ENCODE results near the gene PDSS1.

PDSS1 gene

GRCh38 chr10:26721561-26721960, 24.1 kb downstream of the PDSS1 start:
- Histone ChIP-seq H4K20me1 (ENCODE audit: insufficient read depth, low read length, poor library complexity, severe bottlenecking) (peaks cover 3% of the 10 kb centered on the region), H3K9me3 (ENCODE audit: insufficient read depth, low read depth, low read length) (no peaks in the 10 kb centered on the region), H3K4me1 (ENCODE audit: insufficient read depth, low read length, poor library complexity, severe bottlenecking) (no peaks in the 10 kb centered on the region), H3K9me2 (replicated peaks; ENCODE audit: low read depth, low read length) (no peaks in the 10 kb centered on the region), H3K79me2 (ENCODE audit: insufficient read depth, low read length) (no peaks in the 10 kb centered on the region), H3K9ac (ENCODE audit: low read depth, low read length, poor library complexity, severe bottlenecking) (no peak overlapping the region), H3F3A (ENCODE audit: low read depth) (no peaks in the 10 kb centered on the region), H3K36me3 (ENCODE audit: insufficient read depth, low read length) (peaks cover 42% of the 10 kb centered on the region; the same call in 1 of the 2 replicates), H3K4me2 (ENCODE audit: low read depth, low read length, poor library complexity, severe bottlenecking) (no peak overlapping the region), H2AFZ (ENCODE audit: low read length) (no peak overlapping the region), H3K4me3 (ENCODE audit: low read length, poor library complexity, severe bottlenecking) (no peak overlapping the region), H3K27me3 (ENCODE audit: insufficient read depth, low read length, poor library complexity, severe bottlenecking) (no peaks in the 10 kb centered on the region)
- TF ChIP-seq CTCF (conservative IDR thresholded peaks at IDR 0.05; ENCODE audit: low read length) (no peak), EZH2phosphoT487 (IDR thresholded peaks at IDR 0.05; ENCODE audit: borderline replicate concordance) (no peak)

GRCh38 chr10:26723016-26723415, 25.5 kb downstream of the PDSS1 start:
- Histone ChIP-seq H3K4me1 (ENCODE audit: insufficient read depth, low read length, poor library complexity, severe bottlenecking) (no peaks in the 10 kb centered on the region), H3K4me3 (ENCODE audit: low read length, poor library complexity, severe bottlenecking) (no peak overlapping the region), H3K79me2 (ENCODE audit: insufficient read depth, low read length) (no peaks in the 10 kb centered on the region), H3K4me2 (ENCODE audit: low read depth, low read length, poor library complexity, severe bottlenecking) (no peak overlapping the region), H3F3A (ENCODE audit: low read depth) (no peaks in the 10 kb centered on the region), H3K9me2 (replicated peaks; ENCODE audit: low read depth, low read length) (no peaks in the 10 kb centered on the region), H2AFZ (ENCODE audit: low read length) (no peak overlapping the region), H3K9me3 (ENCODE audit: insufficient read depth, low read depth, low read length) (no peaks in the 10 kb centered on the region), H4K20me1 (ENCODE audit: insufficient read depth, low read length, poor library complexity, severe bottlenecking) (peaks cover 3% of the 10 kb centered on the region), H3K27me3 (ENCODE audit: insufficient read depth, low read length, poor library complexity, severe bottlenecking) (no peaks in the 10 kb centered on the region), H3K9ac (ENCODE audit: low read depth, low read length, poor library complexity, severe bottlenecking) (no peak overlapping the region), H3K36me3 (ENCODE audit: insufficient read depth, low read length) (peaks cover 38% of the 10 kb centered on the region; the same call in 1 of the 2 replicates)
- no peak for TF ChIP-seq CTCF (conservative IDR thresholded peaks at IDR 0.05; ENCODE audit: low read length)
- TF ChIP-seq EZH2phosphoT487 (IDR thresholded peaks at IDR 0.05; ENCODE audit: borderline replicate concordance) = no peak

GRCh38 chr10:26725837-26726727, 28.6 kb downstream of the PDSS1 start:
- H3K9me2 ChIP-seq (replicated peaks; ENCODE audit: low read depth, low read length) = no peaks in the 10 kb centered on the region
- H3F3A ChIP-seq (ENCODE audit: low read depth) = no peaks in the 10 kb centered on the region
- H3K4me2 ChIP-seq (ENCODE audit: low read depth, low read length, poor library complexity, severe bottlenecking) = no peak overlapping the region
- no peaks in the 10 kb centered on the region for H3K27me3 ChIP-seq (ENCODE audit: insufficient read depth, low read length, poor library complexity, severe bottlenecking)
- peaks cover 3% of the 10 kb centered on the region for H4K20me1 ChIP-seq (ENCODE audit: insufficient read depth, low read length, poor library complexity, severe bottlenecking)
- no peak for TF ChIP-seq EZH2phosphoT487 (IDR thresholded peaks at IDR 0.05; ENCODE audit: borderline replicate concordance)
- peak; percentile 91 for TF ChIP-seq CTCF (conservative IDR thresholded peaks at IDR 0.05; ENCODE audit: low read length)
- no peaks in the 10 kb centered on the region for H3K9me3 ChIP-seq (ENCODE audit: insufficient read depth, low read depth, low read length)
- no peaks in the 10 kb centered on the region for H3K4me1 ChIP-seq (ENCODE audit: insufficient read depth, low read length, poor library complexity, severe bottlenecking)
- no peaks in the 10 kb centered on the region for H3K79me2 ChIP-seq (ENCODE audit: insufficient read depth, low read length)
- H3K36me3 ChIP-seq (ENCODE audit: insufficient read depth, low read length) = peaks cover 48% of the 10 kb centered on the region; the same call in 1 of the 2 replicates
- no peak overlapping the region for H2AFZ ChIP-seq (ENCODE audit: low read length)
- H3K4me3 ChIP-seq (ENCODE audit: low read length, poor library complexity, severe bottlenecking) = no peak overlapping the region
- H3K9ac ChIP-seq (ENCODE audit: low read depth, low read length, poor library complexity, severe bottlenecking) = no peak overlapping the region
